ENCODE data around the gene EDC3.

The EDC3 gene

DNA sequence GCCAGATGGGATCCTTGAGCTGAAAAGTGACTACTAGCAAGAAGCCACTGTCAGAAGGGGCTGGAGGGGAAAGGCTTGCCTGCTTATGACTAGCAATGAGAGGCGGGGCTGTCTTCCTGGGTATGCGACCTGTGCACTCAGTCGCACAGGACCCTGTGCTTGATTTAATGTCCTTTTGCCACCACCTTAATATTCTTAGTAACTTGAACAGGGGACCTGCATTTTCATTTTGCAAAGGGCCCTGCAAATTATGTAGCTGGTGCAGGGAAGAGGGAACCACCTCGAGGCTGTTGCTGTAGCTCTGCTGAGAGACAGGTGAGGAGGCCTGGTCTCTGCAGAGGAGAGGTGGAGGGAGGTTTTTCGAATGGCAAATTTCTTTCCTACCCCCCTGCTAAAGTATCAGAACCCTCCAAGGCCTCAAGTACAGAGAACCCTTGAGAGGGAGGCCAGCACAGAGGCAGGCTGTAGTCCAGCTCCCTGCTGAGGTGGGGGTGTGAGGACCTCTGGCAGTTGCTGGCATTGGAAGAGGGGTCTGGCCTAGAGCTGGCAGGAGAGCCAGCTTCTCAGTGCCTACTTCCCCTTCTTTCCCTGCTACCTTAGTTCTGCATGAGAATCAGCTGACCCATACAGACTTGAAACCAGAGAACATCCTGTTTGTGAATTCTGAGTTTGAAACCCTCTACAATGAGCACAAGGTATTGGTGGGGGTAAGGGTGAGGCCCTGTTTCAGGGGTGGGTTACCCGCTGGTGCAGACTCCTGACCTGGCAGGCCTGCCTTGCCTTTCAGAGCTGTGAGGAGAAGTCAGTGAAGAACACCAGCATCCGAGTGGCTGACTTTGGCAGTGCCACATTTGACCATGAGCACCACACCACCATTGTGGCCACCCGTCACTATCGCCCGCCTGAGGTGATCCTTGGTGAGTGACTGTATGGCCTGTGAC is 68.8 kb downstream of the EDC3 start:
- no peaks in the 10 kb centered on the region for H3K27me3 Mint-ChIP-seq
- H3K4me3 Mint-ChIP-seq = no peak overlapping the region
- H3K27ac Mint-ChIP-seq = no peak overlapping the region
- no peaks in the 10 kb centered on the region for H3K9me3 Mint-ChIP-seq
- peaks cover 8% of the 10 kb centered on the region for H3K36me3 Mint-ChIP-seq
- H3K4me1 Mint-ChIP-seq = peaks cover 33% of the 10 kb centered on the region

DNA sequence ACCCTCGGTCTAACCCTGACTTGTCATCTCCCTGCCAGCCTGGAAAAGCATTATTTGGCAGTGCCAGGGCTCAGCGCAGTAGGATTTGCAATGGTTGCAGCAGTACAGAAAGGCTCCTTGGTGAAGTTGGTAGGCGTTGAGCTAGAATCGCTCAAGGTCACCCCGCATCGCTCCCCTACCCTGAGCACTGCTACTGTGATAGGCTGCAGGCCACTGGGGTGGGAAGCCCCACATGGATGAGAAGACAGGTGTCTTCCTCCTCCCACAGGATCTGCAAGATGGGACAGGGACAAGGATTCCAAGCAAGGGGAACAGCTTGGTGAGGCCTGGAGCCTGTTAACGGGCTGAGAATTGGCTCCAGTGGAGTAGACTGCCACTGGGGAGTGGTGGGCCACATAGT is 69.5 kb downstream of the EDC3 start:
- Mint-ChIP-seq H3K36me3 (peaks cover 10% of the 10 kb centered on the region), H3K27ac (peak overlapping the region; percentile 65), H3K4me1 (peaks cover 32% of the 10 kb centered on the region), H3K4me3 (no peak overlapping the region), H3K27me3 (no peaks in the 10 kb centered on the region), H3K9me3 (no peaks in the 10 kb centered on the region)

DNA sequence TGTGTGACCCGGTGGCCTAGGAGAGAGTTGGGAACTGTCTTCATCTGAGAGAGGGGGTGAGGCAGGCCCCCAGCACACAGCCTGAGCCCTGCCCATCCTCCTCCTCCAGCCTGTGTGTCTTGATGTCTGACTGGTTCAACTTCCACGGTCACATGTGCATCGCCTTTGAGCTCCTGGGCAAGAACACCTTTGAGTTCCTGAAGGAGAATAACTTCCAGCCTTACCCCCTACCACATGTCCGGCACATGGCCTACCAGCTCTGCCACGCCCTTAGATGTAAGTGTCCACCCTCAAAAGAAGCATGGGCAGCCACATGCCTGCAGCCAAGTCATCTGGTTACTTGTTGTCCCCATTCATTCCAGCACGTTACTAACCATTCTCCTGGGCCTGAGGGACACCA is 70.1 kb downstream of the EDC3 start:
- no peaks in the 10 kb centered on the region for H3K27me3 Mint-ChIP-seq
- peaks cover 38% of the 10 kb centered on the region for H3K4me1 Mint-ChIP-seq
- H3K27ac Mint-ChIP-seq = peak overlapping the region; percentile 25
- peaks cover 10% of the 10 kb centered on the region for H3K36me3 Mint-ChIP-seq
- H3K4me3 Mint-ChIP-seq = no peak overlapping the region
- H3K9me3 Mint-ChIP-seq = no peaks in the 10 kb centered on the region

DNA sequence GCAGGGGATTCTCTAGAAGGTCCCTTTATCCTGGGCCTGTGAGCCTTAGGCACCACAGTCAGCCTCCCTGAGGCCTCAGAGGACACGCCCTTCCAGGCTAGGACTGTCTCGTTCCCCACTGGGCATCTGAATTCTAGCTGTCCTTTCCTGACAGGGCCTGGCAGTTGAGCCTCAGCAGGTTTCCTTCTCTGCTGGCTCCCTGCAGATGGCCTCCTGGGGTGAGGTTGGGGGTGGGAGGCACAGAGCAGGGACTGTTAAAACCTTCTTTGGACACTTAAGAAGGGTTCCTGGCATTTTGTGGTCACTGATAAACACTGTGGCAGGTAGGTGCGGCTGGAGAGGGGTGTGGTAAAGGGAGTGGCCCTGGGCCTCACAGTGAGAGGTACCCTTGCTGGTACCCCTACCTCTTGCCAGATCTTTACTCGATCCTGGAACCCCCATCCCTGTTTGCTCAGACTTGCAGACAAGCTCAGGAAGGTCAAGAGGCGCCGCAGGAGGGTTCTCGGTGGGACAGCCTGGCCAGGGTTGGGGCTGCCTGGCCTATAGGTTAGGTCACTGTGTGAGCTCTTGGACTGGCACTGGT is 71.7 kb downstream of the EDC3 start:
- H3K4me3 Mint-ChIP-seq = no peak overlapping the region
- H3K9me3 Mint-ChIP-seq = no peaks in the 10 kb centered on the region
- H3K27ac Mint-ChIP-seq = peak overlapping the region; percentile 30
- H3K4me1 Mint-ChIP-seq = peaks cover 54% of the 10 kb centered on the region
- no peaks in the 10 kb centered on the region for H3K27me3 Mint-ChIP-seq
- peaks cover 10% of the 10 kb centered on the region for H3K36me3 Mint-ChIP-seq

DNA sequence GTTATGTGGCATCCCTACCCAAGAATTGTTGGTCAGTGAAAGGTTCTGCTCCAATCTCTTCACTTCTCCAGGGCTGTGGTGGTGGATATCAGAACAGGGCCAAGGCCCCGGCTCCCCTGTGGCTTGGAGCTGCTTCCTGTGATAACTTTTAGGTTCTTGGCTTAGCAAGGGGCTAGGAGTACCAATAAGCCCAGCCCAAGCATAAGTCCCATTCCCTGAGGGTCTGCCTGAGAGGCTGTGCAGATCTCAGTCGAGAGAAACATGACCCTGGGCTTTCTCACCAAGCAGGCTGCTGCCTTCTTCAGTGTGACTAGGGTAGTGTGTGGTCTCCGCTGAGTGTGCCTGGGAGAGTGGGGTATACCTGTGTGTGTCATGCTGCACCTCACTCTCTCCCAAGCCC is 73.1 kb downstream of the EDC3 start:
- H3K9me3 Mint-ChIP-seq = no peaks in the 10 kb centered on the region
- H3K36me3 Mint-ChIP-seq = peaks cover 10% of the 10 kb centered on the region
- peaks cover 66% of the 10 kb centered on the region for H3K4me1 Mint-ChIP-seq
- H3K27ac Mint-ChIP-seq = no peak overlapping the region
- H3K27me3 Mint-ChIP-seq = no peaks in the 10 kb centered on the region
- H3K4me3 Mint-ChIP-seq = no peak overlapping the region

DNA sequence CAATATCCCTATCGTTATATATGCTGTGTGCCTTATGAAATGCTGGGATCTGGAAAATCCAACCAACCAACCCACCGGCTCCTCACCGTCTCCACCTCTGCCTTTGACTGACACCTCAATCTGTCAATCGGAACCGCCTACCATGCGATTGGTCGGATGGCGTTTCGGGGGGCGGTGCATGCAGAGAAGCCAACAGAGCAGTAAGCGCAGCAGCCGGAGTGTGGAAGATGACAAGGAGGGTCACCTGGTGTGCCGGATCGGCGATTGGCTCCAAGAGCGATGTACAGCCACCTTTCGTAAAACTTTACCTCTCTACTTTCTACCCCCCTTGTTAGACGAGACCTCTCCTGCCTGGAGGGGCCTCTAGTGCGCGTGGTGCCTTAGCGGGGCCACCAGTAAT is 73.9 kb downstream of the EDC3 start:
- Mint-ChIP-seq H3K9me3 (no peaks in the 10 kb centered on the region), H3K27me3 (no peaks in the 10 kb centered on the region), H3K27ac (no peak overlapping the region), H3K4me1 (peaks cover 70% of the 10 kb centered on the region), H3K36me3 (peaks cover 10% of the 10 kb centered on the region), H3K4me3 (no peak overlapping the region)

DNA sequence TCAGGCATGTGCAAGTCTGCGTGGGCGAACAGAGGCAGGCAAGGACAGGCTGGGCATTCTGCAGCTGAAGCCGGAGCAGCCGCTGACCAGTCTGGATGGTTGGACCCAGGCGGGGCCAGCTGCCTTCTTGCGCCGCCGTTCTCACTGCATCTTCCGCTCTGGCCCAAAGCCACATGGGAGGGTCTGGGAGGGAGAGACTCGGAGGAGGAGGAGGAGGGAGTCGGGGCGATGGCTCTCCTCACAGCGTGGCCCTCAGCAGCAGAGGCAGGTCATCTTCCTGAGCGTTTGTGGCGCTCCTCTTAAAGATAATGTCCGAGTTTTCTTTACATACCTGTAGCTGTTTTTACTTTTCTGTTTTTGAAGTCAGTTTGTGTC is 74.3 kb downstream of the EDC3 start:
- Mint-ChIP-seq H3K4me3 (no peak overlapping the region), H3K4me1 (peaks cover 71% of the 10 kb centered on the region), H3K36me3 (peaks cover 10% of the 10 kb centered on the region), H3K27me3 (no peaks in the 10 kb centered on the region), H3K9me3 (no peaks in the 10 kb centered on the region), H3K27ac (no peak overlapping the region)

DNA sequence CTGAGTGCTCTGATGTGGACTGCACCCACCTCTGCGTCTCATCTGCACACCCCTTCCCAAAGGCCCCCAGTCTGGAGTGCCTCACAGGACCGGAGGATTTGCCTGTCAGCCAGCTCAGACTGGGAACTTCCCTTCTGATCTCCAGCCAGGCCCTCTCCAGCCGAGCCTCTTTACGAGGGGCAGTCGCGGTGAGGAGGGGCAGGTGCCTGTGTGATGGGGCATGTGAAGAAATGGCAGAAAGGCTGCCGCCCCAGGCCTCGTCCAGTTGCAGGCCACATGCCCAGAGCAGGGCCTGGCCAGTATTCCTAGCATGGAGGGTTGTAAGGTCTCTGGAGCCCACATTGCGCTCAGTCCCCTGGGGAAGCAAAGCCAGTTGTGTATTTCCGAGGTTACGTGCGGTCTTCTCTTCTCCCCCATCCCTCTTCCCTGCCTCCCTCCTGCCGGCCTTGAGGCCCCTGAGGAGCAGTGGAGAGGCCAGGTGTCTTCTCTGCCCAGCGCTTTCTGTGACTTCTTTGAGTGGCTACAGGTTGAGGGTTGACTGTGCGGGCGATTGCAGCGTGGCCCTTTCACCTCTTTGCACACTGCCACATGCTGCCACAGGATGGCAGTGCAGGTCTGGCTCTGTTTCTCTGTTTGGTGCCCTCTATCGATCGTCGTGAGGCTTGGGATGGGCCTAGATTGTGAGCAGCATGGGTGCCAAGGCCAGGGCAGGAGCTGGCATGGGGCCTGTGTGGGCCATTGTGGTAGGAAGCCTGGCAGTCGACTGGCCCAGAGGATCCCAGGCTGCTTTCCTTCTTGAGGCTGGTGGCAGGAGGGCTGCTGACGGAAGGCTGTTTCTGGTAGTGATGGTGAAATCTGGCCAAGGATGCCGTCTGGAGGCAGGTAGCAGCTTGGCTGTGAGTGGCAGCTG is 74.9 kb downstream of the EDC3 start:
- H3K27me3 Mint-ChIP-seq = no peaks in the 10 kb centered on the region
- peak overlapping the region; percentile 26 for H3K4me3 Mint-ChIP-seq
- H3K4me1 Mint-ChIP-seq = peaks cover 67% of the 10 kb centered on the region
- no peaks in the 10 kb centered on the region for H3K9me3 Mint-ChIP-seq
- peaks cover 10% of the 10 kb centered on the region for H3K36me3 Mint-ChIP-seq
- H3K27ac Mint-ChIP-seq = peak overlapping the region; percentile 74

DNA sequence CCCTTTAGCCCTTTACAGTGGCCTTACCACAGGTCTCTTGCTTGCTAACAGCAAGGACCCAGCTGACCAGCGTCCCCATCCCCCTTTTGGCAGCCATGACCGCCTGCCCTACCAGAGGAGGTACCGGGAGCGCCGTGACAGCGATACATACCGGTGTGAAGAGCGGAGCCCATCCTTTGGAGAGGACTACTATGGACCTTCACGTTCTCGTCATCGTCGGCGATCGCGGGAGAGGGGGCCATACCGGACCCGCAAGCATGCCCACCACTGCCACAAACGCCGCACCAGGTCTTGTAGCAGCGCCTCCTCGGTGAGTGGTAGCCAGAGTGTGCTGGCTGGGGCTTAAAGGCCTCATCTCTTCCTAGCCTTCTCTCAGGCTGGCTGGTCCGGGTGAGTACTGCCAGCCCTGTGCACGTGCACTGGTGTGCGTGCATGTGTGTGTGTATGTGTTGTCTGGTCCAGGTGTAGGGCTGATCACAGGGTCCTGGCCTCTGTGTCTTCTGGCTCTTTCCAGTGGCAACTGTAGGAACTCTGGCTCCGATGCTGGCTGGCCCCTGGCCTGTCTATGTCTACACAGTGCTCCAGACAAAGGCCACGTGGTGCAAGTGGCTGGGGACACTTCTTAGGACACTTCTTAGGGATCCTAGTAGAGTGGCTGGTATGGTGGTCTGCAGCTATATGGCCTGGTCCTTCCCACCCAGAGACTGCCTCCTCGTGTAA is 75.7 kb downstream of the EDC3 start:
- Mint-ChIP-seq H3K4me3 (no peak overlapping the region), H3K9me3 (no peaks in the 10 kb centered on the region), H3K27me3 (no peaks in the 10 kb centered on the region), H3K27ac (peak overlapping the region; percentile 74), H3K4me1 (peaks cover 63% of the 10 kb centered on the region), H3K36me3 (peaks cover 10% of the 10 kb centered on the region)

DNA sequence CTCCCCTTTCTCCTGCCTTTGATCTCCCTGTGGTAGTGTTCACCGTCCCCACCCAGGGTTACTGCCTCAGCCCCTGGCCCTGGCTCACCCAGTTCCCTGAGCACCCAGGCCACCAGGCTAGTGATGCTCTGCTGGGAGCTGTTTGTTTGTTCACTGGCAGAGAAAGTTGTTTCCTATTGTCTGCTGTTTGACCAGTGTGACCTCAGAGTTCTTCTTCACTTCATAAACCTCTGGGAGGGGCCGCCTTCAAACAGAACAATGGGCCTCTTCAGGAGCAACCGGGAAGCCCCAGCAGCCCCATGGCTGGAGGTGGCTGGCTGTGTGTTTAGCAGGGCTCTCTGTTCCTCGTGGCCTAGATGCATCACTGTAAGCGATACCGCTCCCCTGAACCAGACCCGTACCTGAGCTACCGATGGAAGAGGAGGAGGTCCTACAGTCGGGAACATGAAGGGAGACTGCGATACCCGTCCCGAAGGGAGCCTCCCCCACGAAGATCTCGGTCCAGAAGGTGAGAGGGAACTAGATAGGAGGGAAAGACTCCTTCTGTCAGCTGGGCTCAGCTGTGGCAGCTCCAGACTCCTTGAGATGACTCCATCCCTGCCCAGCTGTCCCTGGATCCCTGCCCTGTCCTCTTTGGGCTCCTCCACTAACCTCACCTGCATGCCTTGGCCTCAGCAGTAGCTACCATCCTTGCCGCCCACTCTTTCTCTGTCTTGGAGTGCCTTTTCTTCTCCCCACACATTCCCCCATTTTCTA is 76.8 kb downstream of the EDC3 start:
- Mint-ChIP-seq H3K4me3 (no peak overlapping the region), H3K27ac (peak overlapping the region; percentile 36), H3K9me3 (no peaks in the 10 kb centered on the region), H3K36me3 (peaks cover 10% of the 10 kb centered on the region), H3K27me3 (no peaks in the 10 kb centered on the region), H3K4me1 (peaks cover 58% of the 10 kb centered on the region)

DNA sequence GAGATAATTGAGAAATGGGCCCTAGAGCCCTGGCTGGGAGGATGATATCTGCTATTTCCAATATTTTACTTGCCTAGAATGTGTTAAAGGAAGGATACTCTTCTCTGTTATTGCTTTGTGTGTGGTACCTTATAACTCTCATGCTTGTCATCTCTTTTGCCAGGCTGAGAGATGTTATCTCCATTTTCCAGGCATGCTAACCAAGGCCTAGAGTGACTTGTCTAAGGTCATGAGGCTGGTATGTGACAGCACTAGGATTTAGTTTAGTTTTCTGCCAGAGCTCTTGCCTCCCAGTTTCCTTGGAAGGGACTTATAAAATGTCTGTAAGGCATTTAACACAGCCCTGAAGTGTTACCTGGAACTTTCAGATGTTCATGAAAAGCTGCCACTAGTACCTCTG is 78.8 kb downstream of the EDC3 start:
- H3K4me1 Mint-ChIP-seq = peaks cover 52% of the 10 kb centered on the region
- H3K36me3 Mint-ChIP-seq = peaks cover 2% of the 10 kb centered on the region
- peak overlapping the region; percentile 87 for H3K27ac Mint-ChIP-seq
- no peaks in the 10 kb centered on the region for H3K27me3 Mint-ChIP-seq
- no peaks in the 10 kb centered on the region for H3K9me3 Mint-ChIP-seq
- H3K4me3 Mint-ChIP-seq = peak overlapping the region; percentile 94

DNA sequence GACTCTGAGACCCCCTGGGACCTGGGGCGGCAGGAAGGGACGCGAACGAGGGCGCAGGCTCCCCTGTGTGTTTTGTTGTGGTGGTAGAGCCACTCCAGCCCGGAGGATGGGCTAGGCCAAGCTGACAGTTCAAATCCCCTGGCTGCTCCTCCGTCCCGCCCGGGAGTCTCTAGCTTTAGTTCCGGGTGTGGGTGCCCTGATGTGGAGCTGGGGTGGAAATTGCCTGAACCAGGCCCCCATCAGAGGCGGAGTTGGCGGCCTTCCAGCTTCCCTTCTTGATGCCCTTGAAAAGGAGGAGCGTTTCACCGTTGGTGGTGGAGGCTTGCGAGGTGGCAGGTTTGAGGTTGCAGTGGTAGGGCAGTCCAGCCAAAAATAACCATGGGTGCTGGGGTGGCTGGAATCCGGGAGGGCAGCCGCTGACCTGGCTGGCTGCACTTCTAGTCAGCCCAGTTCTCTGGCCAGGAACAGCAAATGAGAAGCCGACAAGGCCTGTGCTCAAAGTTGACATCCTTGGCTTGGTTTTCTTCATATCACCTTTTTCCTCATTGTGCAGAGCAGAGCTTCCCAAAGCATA is 79.4 kb downstream of the EDC3 start:
- H3K4me1 Mint-ChIP-seq = peaks cover 52% of the 10 kb centered on the region
- no peaks in the 10 kb centered on the region for H3K36me3 Mint-ChIP-seq
- peak overlapping the region; percentile 87 for H3K27ac Mint-ChIP-seq
- no peaks in the 10 kb centered on the region for H3K27me3 Mint-ChIP-seq
- peak overlapping the region; percentile 94 for H3K4me3 Mint-ChIP-seq
- no peaks in the 10 kb centered on the region for H3K9me3 Mint-ChIP-seq

DNA sequence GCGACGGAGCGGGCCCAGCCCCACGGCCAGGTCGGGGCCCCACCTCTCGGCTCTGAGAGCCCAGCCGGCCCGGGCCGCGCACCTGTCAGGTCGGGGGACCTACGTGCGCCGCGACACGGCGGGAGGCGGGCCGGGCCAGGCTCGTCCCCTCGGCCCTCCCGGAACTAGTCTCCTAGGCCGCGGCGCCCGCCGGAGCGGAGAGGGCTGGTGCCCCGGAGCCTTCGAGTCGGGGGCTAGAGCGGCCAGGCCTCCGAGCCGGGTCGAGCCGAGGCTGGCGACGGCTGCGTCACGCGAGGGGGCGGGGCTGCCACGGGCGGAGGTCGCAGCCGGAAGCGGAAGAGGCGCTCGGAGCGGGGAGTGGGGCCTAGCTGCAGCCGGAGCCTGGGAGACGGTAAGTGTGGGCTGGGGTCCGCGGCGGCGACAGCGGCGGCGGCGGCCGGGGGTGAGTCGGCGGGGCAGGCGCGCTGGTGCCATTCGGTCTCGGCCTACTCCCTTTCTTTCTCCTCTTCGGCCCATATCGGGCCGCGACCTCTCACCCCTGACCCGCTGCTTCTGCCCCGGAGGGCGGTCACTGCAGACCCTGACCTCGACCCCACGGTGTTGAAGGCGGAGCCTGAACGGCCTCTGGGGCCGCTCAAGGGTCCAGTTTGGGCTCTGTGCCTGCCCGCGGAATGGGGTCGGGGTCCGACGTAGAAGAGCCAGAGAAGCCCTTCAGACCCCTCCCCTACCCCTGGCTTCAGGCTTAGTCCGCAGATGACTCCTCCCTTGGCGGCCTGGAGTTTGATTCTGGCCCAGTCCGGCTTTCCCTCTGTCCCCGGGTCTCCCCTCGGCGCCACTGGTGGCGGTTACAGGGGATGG is 80.1 kb downstream of the EDC3 start, which contains the start of gene CLK3:
TSS of gene CLK3 (plus strand) at position 329 of the 858 bp plus-strand sequence. CDS start 3,361 bp downstream, outside the sequence.
- Mint-ChIP-seq H3K4me1 (peaks cover 45% of the 10 kb centered on the region), H3K36me3 (no peaks in the 10 kb centered on the region), H3K27me3 (no peaks in the 10 kb centered on the region), H3K4me3 (peak within 1 kb of the TSS; percentile 94), H3K27ac (peak within 1 kb of the TSS; percentile 94), H3K9me3 (no peaks in the 10 kb centered on the region)

Data from activated naive CD4-positive, alpha-beta T cell treated with anti-CD3 and anti-CD28 coated beads, Interleukin-2, amount 50 U/mL, for 24 hours (primary cell).